Fibroblast of lung (primary cell): ENCODE results near the gene HPDL.

Experiments used
- CTCF ChIP-seq, 2 donors: IDR thresholded peaks in 1 of 2; conservative IDR thresholded peaks in 1 of 2; 1 replicate in 1 of 2; 2 replicates in 1 of 2; pipeline ENCODE4 v1.5.1; 2011 to 2012; ENCODE audit warnings: low read length in 2 of 2, control low read depth in 1 of 2, inconsistent platforms in 1 of 2, low read depth in 1 of 2, mild to moderate bottlenecking in 1 of 2
- EZH2 ChIP-seq: IDR thresholded peaks from 2 replicates; pipeline ENCODE4 v1.5.1; 2012; ENCODE audit warnings: low read length, control low read depth, mild to moderate bottlenecking; ENCODE audit errors: missing control alignments

GRCh38 chr1:45306905-45307304 is 19.8 kb upstream of the HPDL start:
- TF ChIP-seq CTCF (conservative IDR thresholded peaks at IDR 0.05 in 1 of 2, IDR thresholded peaks at IDR 0.05 in 1 of 2; ENCODE audit: low read depth in 1 of 2, low read length in 2 of 2) (no peak), EZH2 (no peak)
